HG03066 (cell line): ENCODE data around the gene GALK1.
"Not testable (repeated sequence)": the region's sequence is repeated elsewhere in the genome, so short reads cannot be mapped to it uniquely, and the experiment has no call there.

Experiments used
- ATAC-seq: cut with Tn5 transposase; IDR thresholded peaks from one replicate; pipeline ENCODE4 v1.9.1; 2021; ENCODE audit warnings: low read depth; ENCODE audit not compliant: unreplicated experiment

Gene GALK1

DNA sequence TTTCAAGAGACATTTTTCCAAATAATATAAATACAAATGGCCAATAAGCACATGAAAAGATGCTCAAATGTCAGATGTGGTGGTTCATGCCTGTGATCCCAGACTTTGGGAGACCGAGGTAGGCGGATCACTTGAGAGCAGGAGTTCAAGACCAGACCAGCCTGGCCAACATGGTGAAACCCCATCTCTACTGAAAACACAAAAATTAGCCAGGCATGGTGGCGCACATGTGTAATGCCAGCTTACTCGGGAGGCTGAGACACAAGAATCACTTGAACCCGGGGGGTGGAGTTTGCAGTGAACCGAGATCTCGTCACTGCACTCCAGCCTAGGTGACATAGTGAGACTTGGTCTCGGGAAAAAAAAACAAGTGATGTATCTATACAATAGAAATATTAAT lies 2.9 kb upstream of the GALK1 start:
- no peak for ATAC-seq

DNA sequence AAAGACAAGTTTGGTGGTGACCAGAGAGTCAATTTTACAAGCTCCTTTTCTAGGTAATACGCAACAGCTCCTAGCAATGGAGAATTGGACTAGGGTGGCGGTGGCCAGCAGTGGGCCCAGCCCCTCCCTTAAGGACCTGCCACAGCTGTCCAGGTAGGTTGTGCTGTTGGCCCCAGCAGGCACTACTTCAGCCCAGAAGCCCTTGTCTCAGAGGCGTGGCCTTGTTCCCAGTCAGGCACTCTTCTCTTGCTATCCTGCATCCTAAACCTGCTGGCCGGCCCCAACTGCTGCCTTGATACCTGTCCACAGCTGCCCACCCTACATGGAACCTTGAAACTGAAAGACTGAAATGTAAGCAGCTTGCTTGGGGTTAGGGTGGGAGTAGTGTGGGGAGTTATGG lies 989 bp upstream of the GALK1 start:
- no peak for ATAC-seq

DNA sequence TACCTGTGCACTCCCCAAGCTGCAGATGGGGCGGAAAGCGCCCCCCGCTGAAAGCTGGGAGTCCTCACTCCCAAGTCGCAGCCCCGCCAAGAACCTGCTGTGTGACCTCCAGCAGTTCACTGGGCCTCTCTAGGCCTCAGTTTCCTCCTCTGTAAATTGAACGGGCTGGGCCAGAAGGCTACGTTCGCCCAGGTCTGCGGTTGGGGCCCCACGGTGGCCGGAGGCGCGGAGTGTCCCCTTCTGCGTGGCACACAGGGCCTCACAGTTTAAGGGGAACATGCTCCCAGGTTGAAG lies 628 bp downstream of the GALK1 start:
- ATAC-seq = no peak

DNA sequence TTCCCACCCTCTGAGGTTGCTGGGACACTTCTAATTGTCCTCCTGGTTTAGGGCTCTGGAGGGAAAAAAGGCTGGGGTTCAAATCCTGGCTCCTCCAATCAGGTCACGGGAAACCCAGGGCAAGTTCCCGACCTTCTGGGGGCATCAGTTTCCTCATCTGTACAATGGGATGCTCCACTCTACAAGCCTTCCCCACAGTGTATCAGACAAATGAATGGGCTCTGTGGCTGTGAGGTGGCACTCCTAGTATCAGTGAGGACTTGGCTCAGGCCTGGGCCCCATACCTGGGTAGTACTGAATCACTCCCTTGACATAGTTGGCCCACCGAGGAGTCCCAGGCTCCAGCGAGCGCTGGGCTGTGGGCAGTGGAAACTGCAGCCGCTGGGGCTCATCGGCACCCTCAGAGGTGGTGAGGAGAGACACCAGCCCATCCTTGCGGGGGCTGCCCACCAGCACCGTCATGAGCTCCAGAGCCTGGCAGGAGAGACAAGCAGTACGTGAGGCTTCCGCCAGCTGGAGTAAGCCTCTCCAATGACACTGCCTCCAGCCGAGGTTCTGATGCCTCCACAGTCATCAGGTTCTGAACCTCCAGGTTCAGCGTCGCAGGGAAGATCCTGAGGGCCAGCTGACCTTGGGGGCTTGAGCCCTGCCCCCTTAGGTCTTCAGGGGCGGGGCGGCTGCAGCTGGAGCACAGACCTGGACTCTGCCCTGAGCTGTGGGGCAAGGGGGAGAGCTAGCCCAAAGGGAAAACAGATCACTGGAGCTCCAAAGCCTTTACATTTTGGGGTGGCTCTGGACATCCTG lies 1.2 kb downstream of the GALK1 start:
- ATAC-seq = no peak

DNA sequence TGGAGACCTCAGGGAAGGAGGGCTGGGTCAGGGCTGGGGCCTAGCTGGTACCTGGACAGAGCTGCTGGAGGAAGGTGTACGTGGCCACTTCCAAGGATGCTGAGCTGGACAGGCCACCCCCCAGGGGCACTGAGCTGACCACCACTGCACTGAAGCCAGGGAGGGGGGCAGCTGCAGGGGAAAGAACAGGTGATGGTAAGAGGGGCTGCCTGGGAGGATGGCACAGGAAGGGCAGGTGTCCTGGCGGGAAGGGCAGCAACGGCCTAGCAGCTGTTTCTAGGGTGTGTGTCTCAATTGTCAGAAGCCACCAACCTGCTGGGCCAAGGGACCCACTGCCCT lies 1.8 kb downstream of the GALK1 start:
- ATAC-seq = no peak

DNA sequence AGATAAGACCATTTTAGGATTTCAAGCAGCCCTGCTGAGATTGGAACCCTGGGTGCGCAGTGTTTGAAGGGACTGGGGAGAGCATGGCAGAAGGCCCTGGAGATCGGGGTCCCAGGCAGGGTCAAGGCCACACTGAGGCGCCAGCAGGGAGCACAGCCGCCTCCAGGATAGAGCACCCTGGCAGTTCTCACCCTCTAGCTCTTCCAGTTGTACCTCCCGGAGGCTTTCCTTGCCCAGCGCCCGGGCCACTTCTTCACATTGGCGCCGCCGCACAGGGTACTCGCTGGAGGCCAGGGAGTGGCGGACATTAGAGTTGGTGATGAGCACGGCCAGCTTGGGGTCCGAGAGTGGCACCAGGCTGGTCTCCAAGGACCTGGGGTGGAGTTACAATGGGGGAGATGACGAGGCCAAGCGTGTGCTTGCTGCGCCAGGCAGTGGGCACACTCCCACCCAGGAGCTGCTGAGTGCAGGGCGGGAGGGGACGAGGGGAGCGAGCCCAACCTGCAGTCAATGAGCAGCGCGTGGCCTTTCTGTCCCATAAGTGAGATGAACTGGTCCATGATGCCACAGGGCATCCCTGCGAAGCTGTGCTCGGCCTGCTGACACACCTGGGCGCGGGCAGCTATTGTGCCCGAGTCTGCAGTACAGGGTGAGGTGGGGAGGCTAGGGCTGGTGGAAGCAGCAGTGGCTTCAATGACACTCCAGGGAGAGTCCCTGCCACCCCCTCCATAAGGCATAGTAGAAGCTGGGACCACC lies 2.3 kb downstream of the GALK1 start:
- no peak for ATAC-seq

DNA sequence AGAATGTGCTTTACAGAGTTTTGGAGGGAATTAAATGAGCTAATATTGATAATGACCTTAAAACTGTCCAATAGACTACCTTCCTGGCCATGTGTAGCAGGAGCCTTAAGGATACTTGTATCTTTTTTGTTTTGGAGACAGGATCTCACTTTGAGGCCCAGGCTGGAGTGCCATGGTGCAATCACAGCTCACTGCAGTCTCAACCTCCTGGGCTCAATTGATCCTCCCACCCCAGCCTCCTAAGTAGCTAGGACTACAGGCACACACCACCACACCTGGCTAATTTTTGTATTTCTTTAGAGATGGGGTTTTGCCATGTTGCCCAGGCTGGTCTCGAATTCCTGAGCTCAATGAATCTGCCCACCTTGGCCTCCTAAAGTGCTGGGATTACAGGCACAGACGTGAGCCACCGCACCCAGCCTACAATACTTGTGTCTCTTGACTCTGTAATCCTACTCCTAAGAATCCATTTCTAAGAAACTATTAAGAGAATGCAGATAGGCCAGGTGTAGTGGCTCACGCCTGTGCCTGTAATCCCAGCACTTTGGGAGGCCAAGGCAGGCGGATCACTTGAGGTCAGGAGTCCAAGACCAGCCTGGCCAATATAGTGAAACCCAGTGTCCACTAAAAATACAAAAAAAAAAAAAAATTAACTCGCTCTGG lies 4.9 kb downstream of the GALK1 start:
- not testable (repeated sequence) for ATAC-seq

DNA sequence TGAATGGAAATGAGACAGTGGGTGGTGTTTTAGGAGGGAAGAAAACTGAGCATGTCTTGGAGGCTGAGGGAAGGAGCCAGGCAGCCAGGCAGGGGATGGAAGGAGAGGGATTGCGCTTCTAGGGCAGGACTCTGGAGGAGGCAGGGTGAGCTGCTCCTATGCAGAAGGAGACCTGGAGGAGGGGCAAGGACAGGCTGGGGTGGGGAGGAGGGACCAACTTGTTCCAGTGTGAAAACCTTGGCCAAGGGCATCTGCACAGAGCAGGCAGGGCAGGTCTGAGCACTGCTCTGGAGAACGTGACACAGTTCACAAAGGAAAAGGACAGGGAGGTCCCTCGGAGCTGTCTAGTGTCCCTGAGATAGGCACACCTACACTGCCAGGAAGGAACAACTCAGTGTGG lies 5.5 kb downstream of the GALK1 start:
- ATAC-seq = no peak

DNA sequence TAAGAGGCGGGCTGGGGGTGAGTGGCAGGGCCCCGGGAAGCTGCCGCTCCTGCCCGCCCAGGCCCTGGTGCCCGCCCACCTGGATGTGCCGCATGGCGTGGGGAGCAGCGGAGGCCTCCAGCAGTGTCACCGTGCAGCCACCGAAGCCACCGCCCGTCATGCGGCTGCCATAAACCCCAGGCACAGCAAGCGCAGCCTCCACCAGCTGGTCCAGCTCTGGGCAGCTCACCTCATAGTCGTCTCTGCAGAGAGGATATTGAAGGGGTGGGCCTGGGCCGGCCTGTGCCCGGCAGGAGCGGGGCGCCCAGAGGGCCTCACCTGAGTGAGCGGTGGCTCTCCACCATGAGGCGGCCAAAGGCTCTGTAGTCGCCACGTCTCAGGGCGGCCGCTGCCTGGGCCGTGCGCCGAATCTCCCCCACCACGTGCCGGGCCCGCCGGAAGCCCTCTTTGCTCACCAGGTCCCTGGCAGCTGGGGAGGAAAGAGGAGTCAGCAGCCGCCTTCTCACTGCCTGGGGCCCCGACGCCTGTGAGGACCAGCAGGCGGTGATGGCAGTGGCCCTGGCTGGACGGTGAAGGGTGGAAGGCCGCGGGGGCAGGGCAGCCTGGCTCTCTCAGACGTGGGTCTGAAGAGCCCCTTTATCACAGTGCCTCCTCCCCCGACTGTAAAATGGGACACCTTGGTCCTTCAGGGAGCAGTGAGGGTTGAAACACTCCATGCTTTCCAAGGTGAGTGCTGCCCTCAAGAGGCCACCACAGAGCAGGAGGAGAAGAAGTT lies 6.7 kb downstream of the GALK1 start:
- ATAC-seq = no peak

DNA sequence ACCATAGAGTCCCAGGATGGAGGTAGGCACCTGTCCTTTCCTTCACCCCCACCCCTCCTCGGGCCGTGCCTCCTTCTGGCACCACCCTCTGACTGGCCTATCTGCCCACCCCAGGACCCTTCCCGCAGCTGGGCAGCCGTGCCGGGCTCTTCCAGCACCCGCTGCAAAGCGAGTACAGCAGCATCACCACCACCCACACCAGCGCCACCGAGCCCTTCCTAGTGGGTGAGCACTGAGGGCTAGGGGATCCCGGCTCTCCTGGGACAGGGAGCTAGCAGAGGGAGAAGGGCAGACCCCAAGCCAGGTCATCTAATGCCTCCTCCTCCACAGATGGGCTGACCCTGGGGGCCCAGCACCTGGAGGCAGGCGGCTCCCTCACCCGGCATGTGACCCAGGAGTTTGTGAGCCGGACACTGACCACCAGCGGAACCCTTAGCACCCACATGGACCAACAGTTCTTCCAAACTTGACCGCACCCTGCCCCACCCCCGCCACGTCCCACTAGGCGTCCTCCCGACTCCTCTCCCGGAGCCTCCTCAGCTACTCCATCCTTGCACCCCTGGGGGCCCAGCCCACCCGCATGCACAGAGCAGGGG lies 7.8 kb downstream of the GALK1 start:
- ATAC-seq = no peak

DNA sequence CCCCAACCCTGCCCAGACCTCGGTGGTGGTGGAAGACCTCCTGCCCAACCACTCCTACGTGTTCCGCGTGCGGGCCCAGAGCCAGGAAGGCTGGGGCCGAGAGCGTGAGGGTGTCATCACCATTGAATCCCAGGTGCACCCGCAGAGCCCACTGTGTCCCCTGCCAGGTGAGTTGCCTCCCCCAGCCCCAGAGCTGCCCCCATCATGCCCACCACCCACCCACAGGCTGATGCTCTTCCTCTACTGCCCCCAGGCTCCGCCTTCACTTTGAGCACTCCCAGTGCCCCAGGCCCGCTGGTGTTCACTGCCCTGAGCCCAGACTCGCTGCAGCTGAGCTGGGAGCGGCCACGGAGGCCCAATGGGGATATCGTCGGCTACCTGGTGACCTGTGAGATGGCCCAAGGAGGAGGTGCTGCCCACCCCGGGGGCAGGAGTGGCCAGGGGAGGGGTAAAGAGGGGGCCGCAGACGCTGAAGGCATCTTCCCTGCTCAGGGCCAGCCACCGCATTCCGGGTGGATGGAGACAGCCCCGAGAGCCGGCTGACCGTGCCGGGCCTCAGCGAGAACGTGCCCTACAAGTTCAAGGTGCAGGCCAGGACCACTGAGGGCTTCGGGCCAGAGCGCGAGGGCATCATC lies 8.4 kb downstream of the GALK1 start:
- no peak for ATAC-seq

DNA sequence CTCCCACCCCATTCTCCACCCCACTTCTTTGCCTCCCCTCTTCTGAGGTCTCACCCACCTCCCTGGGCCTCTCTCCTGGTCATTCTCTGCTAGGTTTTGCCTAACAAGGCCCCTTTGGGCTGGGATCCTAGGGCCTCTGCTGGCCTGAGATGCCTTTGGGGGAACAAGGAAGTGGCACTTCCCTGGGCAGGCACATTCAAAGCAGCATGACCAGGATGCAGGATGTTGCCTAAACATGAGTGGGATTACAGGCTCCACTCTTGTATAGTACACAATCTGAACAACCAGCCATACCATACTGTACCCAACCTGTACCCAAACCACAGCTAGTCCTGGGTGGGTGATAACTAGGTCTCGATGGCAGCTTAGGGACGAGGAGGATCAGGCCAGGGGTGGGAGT lies 9.0 kb downstream of the GALK1 start:
- no peak for ATAC-seq

DNA sequence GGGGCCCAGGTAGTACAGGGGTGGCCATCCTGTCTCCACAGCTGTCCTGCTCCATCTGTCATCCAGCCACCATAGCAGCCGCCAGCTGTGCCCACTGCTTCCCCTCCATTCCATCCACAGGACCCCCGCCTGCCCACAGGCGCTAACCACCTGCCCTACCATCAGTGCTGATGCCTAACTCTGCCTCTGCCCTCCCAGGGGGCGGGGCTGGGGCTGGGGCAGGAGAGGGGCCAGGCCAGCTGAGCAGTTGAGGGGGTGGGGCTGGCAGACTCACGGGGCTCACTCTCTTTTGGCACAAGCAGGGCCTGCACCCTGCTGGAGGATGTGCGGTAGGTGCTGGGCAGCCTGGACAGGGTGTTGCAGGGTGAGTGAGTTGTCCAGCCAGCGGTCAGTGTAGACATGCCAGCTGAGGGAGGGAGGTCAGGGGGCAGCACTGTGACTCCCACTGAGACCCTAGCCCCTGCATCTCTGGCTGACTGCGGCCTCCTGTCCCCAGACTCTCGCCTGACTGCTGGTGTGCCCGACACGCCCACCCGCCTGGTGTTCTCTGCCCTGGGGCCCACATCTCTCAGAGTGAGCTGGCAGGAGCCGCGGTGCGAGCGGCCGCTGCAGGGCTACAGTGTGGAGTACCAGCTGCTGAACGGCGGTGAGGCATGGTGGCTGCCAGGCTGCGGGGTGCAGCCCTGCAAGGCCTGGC lies 9.6 kb downstream of the GALK1 start:
- ATAC-seq = no peak

DNA sequence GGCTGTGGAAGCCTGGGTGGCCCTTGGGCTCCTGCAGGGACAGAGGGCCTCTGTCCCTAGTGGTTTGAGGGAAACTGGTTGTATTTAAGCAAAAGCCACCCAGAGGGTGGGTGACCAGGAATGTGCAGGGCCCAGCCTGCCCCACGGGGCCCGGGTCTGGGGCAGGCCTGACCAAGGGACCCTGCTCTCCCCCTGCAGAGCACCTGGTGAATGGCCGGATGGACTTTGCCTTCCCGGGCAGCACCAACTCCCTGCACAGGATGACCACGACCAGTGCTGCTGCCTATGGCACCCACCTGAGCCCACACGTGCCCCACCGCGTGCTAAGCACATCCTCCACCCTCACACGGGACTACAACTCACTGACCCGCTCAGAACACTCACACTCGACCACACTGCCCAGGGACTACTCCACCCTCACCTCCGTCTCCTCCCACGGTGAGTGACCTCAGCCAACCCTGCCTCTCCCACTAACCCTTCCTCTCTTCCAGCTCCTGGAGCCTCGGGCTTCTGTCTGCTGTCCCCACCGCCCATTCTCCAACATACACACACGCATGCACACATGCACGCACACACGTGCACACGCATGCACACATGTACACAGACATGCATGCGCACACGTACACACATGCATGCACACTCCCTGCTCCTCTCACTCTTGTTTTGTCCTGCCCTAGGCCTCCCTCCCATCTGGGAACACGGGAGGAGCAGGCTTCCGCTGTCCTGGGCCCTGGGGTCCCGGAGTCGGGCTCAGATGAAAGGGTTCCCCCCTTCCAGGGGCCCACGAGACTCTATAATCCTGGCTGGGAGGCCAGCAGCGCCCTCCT lies 10.4 kb downstream of the GALK1 start:
- ATAC-seq = no peak

DNA sequence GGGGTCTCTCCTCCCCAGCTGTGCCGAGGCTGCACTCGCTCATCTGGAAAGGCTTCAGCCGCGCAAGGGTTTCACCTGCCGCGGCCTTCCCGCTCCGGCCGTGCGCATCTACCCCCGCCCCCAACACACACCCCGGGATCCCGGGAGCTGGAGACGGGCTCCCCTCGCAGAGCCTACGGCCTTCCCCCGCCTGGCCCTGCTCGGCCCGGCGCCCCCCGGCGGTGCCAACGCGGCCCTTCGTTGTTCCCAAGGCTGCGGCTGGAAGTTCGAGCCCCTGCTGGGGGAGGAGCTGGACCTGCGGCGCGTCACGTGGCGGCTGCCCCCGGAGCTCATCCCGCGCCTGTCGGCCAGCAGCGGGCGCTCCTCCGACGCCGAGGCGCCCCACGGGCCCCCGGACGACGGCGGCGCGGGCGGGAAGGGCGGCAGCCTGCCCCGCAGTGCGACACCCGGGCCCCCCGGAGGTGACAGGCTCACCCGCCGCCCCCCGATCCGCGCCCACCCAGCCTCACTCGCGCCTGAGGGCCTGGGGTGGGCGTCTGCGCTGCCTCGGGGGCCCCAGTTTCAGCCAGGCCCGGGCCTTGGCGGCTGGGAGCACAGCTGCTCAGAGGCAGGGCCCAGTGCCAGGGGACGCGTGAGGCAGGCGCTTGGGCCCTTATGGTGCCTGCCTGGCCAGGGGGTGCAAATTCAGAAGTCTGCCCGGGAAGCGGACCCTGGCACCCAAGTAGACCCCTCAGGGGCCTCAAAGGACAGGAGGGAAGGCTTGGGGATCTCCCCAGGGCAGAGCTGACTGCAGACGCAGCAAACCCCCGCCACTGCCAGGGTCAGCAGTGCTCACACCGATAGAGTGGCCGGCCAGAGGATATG lies 11.2 kb downstream of the GALK1 start:
- ATAC-seq = no peak

DNA sequence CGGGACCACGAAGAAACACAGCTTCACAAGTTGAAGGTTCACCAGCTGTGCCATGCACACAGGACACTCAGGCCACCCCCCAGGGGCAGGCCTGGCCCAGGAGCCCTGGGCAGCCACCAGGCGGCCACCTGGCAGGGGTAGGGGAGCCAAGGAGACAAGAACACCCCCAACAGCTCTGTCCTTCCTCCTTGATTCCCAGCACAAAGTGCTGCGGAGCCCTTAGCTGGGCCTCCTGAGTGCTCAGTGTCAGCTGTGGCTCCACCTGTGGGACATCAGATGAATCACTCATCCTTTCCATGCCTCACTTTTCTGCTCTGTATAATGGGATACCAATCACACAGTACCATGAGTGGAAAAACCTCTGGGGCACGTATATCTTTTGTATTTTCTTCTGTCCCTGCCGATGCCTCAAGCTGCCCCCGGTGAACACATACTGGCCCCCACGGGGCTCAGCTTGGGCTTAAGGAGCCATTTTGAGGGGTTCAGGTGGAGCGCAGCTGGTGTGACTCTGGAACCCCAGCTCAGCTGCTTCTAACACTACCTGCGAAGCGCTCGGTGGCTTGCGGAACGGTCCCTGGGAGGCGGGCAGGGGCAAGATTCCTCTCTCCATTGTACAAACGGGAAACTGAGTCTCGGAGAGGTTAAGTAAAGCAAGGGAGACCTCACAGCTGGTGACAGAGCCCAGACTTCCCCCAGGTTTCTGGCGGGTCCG lies 12.0 kb downstream of the GALK1 start:
- no peak for ATAC-seq

DNA sequence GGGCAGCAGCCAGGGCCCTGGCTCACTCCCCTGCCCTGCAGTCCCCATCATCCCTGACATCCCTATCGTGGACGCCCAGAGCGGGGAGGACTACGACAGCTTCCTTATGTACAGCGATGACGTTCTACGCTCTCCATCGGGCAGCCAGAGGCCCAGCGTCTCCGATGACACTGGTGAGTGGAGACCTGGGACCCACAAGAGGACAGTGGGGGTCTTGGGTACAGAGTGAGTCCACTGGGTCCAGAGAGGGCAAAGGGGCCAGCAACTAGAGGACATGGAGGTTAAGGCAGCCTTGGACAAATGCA lies 12.6 kb downstream of the GALK1 start:
- no peak for ATAC-seq
